K562 (cell line): ENCODE data around the gene LRRC74B. TPM values are rescaled to one million over a fixed set of nuclear protein-coding genes. Genes with fewer than 3 reads are reported as not detected.
A peak's percentile ranks its signal among the peaks of the same experiment; 100 is the strongest.

ENCODE experiments used
- CREBBP ChIP-seq: IDR thresholded peaks from one replicate; pipeline ENCODE4 v1.6.1; 2012; ENCODE audit warnings: low read depth, mild to moderate bottlenecking, control low read depth, inconsistent platforms, low read length
- CXXC5 ChIP-seq: fragments of 250-450 bp; sonication (Bioruptor Pico); IDR thresholded peaks from 2 replicates; pipeline ENCODE4 v1.8.0; 2022; ENCODE audit warnings: inconsistent platforms, mild to moderate bottlenecking, moderate library complexity
- FIP1L1 ChIP-seq: fragments of 200-400 bp; formaldehyde crosslinking; IDR thresholded peaks from 2 replicates; pipeline ENCODE4 v1.6.1; 2018; ENCODE audit warnings: mild to moderate bottlenecking, low read depth, low read length; ENCODE audit not compliant: poor library complexity, severe bottlenecking
- HSF4 ChIP-seq: fragments of 250-450 bp; sonication (Bioruptor Pico); IDR thresholded peaks from 2 replicates; pipeline ENCODE4 v2.1.2; 2022; ENCODE audit warnings: mild to moderate bottlenecking, moderate library complexity, borderline replicate concordance
- MBD2 ChIP-seq: sonication (generic); IDR thresholded peaks from 2 replicates; pipeline ENCODE4 v1.6.1; 2016; ENCODE audit warnings: low read depth, borderline replicate concordance
- MECOM ChIP-seq: fragments of 250-450 bp; sonication (Bioruptor Pico); IDR thresholded peaks from 2 replicates; pipeline ENCODE4 v1.8.0; 2022; ENCODE audit warnings: inconsistent platforms
- MEF2A ChIP-seq: IDR thresholded peaks from 2 replicates; pipeline ENCODE4 v1.6.1; 2011; ENCODE audit warnings: low read depth, mild to moderate bottlenecking, low read length, moderate library complexity; ENCODE audit not compliant: control insufficient read depth
- NCOA6 ChIP-seq: fragments of 450-650 bp; IDR thresholded peaks from 2 replicates; pipeline ENCODE4 v1.6.1; 2017; ENCODE audit warnings: mild to moderate bottlenecking
- NONO ChIP-seq, 2 experiments: fragments of 200-400 bp in 1 of 2; fragments of 450-650 bp in 1 of 2; formaldehyde crosslinking in 1 of 2; IDR thresholded peaks; 2 replicates each; pipeline ENCODE4 v1.6.1; 2017; ENCODE audit warnings: low read depth in 2 of 2, mild to moderate bottlenecking in 2 of 2, moderate library complexity in 2 of 2, low read length in 1 of 2
- PCBP1 ChIP-seq: fragments of 200-400 bp; formaldehyde crosslinking; IDR thresholded peaks from 2 replicates; pipeline ENCODE4 v1.6.1; 2018; ENCODE audit warnings: mild to moderate bottlenecking, low read depth, low read length; ENCODE audit not compliant: poor library complexity, severe bottlenecking
- PHB ChIP-seq: fragments of 250-450 bp; sonication (Bioruptor Pico); IDR thresholded peaks from 2 replicates; pipeline ENCODE4 v1.5.0; 2021
- POLR2AphosphoS5 ChIP-seq: IDR thresholded peaks from 2 replicates; pipeline ENCODE4 v1.6.1; 2011; ENCODE audit warnings: mild to moderate bottlenecking, low read depth, low read length, moderate library complexity; ENCODE audit not compliant: control insufficient read depth, insufficient read depth
- PRMT5 ChIP-seq: sonication (generic); formaldehyde crosslinking; IDR thresholded peaks from 2 replicates; pipeline ENCODE4 v1.5.0; 2020; ENCODE audit warnings: missing genetic modification reagents
- PURB ChIP-seq: sonication (generic); formaldehyde crosslinking; IDR thresholded peaks from 2 replicates; pipeline ENCODE4 v1.9.0; 2021; ENCODE audit warnings: low read depth, mild to moderate bottlenecking, missing genetic modification reagents
- RBM25 ChIP-seq: fragments of 200-400 bp; formaldehyde crosslinking; IDR thresholded peaks from 2 replicates; pipeline ENCODE4 v1.6.1; 2018; ENCODE audit warnings: low read length, low read depth, moderate library complexity; ENCODE audit not compliant: severe bottlenecking
- RFX5 ChIP-seq: IDR thresholded peaks from 2 replicates; pipeline ENCODE4 v1.6.1; 2011; ENCODE audit warnings: low read depth, mild to moderate bottlenecking, improper control_type of control experiment, low read length
- ZNF280B ChIP-seq: fragments of 250-450 bp; sonication (Bioruptor Pico); IDR thresholded peaks from 2 replicates; pipeline ENCODE4 v1.5.1; 2021; ENCODE audit warnings: mild to moderate bottlenecking
- ZNF76 ChIP-seq: fragments of 250-450 bp; sonication (Bioruptor Pico); IDR thresholded peaks from 2 replicates; pipeline ENCODE4 v1.4.0; 2020; ENCODE audit warnings: mild to moderate bottlenecking, moderate library complexity, borderline replicate concordance
- ZNF766 ChIP-seq: fragments of 200-800 bp; sonication (Bioruptor generic); conservative IDR thresholded peaks from 2 replicates; pipeline ENCODE4 v1.6.1; 2016; ENCODE audit warnings: missing genetic modification characterization, missing compliant biosample characterization
- polyA plus RNA-seq, 8 experiments: library from polyadenylated mRNA; depleted of rRNA in 4 of 8; stranded (reverse) in 5 of 8; unstranded in 3 of 8; fragments of >200 nt; fragmentation: Nextera tagmentation in 2 of 8; fragmentation: Illumina TruSeq in 1 of 8; extraction: Ambion mirVana in 2 of 8; extraction: Trizol in 1 of 8; gene quantifications; 2 replicates each; pipeline versions ENCODE4 v1.2.1 to v1.2.3, GENCODE V29; 2011 to 2014; ENCODE audit warnings: inconsistent platforms in 1 of 8, missing spikeins in 1 of 8
- total RNA-seq, 7 experiments: library from RNA; depleted of rRNA in 6 of 7; stranded (reverse); fragments of >200 nt in 6 of 7; fragmentation: Illumina TruSeq in 2 of 7; extraction: Trizol in 2 of 7; gene quantifications; 2 replicates each; pipeline versions ENCODE4 v1.2.1 to v1.2.3, GENCODE V29; 2011 to 2021; ENCODE audit warnings: low replicate concordance in 1 of 7
- TF ChIP-seq, protein P1 (sequence below): fragments of 200-800 bp; sonication (Bioruptor generic); IDR thresholded peaks from 2 replicates; pipeline ENCODE4 v1.6.1; 2017; ENCODE audit warnings: missing genetic modification characterization, missing compliant biosample characterization
- TF ChIP-seq, protein P2 (sequence below): fragments of 450-650 bp; formaldehyde crosslinking; IDR thresholded peaks from 2 replicates; pipeline ENCODE4 v1.4.0; 2020; ENCODE audit warnings: mild to moderate bottlenecking, moderate library complexity
- TF ChIP-seq, protein P3 (sequence below): sonication (generic); formaldehyde crosslinking; IDR thresholded peaks from 2 replicates; pipeline ENCODE4 v1.9.0; 2022; ENCODE audit warnings: mild to moderate bottlenecking, missing genetic modification reagents

Gene LRRC74B
- total and polyA plus RNA-seq, 9 of the 15 experiments (the other 6 are each of a cell fraction or from before 2014, with no cell fraction given) = not detected

DNA sequence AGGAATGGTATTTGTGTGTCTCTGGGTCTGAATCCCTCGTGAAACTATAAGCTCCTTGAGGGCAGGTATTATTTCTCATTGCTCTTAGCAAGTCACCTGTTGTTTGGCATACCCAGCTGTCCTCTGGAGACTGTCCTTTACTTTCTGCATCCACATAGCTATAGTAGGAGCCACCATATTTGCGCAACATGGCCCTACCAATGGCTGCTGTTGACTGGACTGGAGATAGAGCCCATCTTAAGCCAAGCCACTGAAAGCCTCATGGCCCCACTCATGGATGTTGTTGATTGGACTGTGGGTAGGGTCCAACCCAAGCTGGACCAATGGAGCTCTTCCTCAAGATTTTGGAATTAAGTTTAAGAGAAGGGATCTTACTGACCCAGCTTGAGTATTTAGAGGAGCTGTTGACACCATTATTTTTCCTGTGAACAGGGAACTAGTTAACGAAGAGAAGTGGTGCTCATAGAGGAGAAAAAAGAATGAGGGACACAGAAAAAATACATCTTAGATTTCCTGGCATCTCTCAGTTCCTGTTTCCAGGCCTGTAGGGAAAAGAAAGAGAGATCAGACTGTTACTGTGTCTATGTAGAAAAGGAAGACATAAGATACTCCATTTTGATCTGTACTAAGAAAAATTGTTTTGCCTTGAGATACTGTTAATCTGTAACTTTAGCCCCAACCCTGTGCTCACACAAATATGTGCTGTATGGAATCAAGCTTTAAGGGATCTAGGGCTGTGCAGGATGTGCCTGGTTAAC lies 47.2 kb downstream of the LRRC74B start (continued):
- TF ChIP-seq NONO (IDR thresholded peaks at IDR 0.05; ENCODE audit: low read depth in 2 of 2, low read length in 1 of 2) (no peak), PCBP1 (no peak), ZNF766 (peak; percentile 70; the same call in 1 of the 2 replicates), ZNF76 (no peak), MEF2A (no peak), RBM25 (no peak), PHB (CRISPR knock-in tag) (no peak), CREBBP (no peak), POLR2AphosphoS5 (no peak), NCOA6 (no peak), FIP1L1 (no peak), RFX5 (no peak), HSF4 (CRISPR knock-in tag) (no peak), CXXC5 (CRISPR knock-in tag) (no peak), PURB (CRISPR knock-in tag) (no peak), PRMT5 (CRISPR knock-in tag) (no peak), MECOM (CRISPR knock-in tag) (no peak), MBD2 (no peak), ZNF280B (CRISPR knock-in tag) (no peak)
- TF ChIP-seq, protein P1, sequence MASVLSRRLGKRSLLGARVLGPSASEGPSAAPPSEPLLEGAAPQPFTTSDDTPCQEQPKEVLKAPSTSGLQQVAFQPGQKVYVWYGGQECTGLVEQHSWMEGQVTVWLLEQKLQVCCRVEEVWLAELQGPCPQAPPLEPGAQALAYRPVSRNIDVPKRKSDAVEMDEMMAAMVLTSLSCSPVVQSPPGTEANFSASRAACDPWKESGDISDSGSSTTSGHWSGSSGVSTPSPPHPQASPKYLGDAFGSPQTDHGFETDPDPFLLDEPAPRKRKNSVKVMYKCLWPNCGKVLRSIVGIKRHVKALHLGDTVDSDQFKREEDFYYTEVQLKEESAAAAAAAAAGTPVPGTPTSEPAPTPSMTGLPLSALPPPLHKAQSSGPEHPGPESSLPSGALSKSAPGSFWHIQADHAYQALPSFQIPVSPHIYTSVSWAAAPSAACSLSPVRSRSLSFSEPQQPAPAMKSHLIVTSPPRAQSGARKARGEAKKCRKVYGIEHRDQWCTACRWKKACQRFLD (CRISPR knock-in tag) = no peak
- TF ChIP-seq, protein P2, sequence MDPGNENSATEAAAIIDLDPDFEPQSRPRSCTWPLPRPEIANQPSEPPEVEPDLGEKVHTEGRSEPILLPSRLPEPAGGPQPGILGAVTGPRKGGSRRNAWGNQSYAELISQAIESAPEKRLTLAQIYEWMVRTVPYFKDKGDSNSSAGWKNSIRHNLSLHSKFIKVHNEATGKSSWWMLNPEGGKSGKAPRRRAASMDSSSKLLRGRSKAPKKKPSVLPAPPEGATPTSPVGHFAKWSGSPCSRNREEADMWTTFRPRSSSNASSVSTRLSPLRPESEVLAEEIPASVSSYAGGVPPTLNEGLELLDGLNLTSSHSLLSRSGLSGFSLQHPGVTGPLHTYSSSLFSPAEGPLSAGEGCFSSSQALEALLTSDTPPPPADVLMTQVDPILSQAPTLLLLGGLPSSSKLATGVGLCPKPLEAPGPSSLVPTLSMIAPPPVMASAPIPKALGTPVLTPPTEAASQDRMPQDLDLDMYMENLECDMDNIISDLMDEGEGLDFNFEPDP (CRISPR knock-in tag) = no peak
- TF ChIP-seq, protein P3, sequence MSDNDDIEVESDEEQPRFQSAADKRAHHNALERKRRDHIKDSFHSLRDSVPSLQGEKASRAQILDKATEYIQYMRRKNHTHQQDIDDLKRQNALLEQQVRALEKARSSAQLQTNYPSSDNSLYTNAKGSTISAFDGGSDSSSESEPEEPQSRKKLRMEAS (CRISPR knock-in tag) = 0 out of 2 replicates have a peak, but pooled peaks have one; percentile 8
